ENCODE data around the gene LHCGR.

DNA sequence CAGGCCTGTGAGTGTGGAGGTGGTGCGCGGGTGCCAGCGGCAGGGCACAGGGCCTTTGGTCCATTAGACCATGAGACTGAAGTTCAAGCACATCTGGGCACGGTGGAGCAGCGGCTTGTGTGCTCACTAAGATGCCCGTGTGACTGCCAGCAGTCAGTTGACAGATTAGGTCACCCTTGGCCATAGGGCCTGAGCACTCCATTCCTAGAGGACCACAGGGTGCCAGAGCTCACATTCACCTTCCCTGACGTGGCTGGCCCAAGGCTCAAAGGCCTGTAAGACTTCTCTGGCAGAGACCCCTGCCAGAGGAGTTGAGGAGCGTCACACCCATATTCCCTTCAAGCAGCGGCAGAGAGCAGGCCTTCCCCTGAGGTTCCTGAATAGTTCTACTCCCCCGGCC lies 650 bp downstream of the LHCGR start:
- TF ChIP-seq, protein P1, sequence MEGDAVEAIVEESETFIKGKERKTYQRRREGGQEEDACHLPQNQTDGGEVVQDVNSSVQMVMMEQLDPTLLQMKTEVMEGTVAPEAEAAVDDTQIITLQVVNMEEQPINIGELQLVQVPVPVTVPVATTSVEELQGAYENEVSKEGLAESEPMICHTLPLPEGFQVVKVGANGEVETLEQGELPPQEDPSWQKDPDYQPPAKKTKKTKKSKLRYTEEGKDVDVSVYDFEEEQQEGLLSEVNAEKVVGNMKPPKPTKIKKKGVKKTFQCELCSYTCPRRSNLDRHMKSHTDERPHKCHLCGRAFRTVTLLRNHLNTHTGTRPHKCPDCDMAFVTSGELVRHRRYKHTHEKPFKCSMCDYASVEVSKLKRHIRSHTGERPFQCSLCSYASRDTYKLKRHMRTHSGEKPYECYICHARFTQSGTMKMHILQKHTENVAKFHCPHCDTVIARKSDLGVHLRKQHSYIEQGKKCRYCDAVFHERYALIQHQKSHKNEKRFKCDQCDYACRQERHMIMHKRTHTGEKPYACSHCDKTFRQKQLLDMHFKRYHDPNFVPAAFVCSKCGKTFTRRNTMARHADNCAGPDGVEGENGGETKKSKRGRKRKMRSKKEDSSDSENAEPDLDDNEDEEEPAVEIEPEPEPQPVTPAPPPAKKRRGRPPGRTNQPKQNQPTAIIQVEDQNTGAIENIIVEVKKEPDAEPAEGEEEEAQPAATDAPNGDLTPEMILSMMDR (IDR thresholded peaks at IDR 0.05; ENCODE audit: poor library complexity) = no peak
- TF ChIP-seq EZH2phosphoT487 (IDR thresholded peaks at IDR 0.05; ENCODE audit: low read depth, severe bottlenecking, unreplicated experiment) = no peak

Measured in hepatocyte (in vitro differentiated cells).